Parathyroid adenoma (tissue), 2 donors: ENCODE results near the gene PFKFB2.

Source experiments
- H2AFZ ChIP-seq: fragments of 300-600 bp; sonication (generic); one replicate; pipeline ENCODE4 v1.7.0; 2017; ENCODE audit warnings: antibody characterized with exemption, mild to moderate bottlenecking
- H3K27ac ChIP-seq: fragments of 300-600 bp; sonication (generic); one replicate; pipeline ENCODE4 v1.7.0; 2017
- H3K27me3 ChIP-seq: fragments of 300-600 bp; sonication (generic); one replicate; pipeline ENCODE4 v1.7.0; 2017; ENCODE audit warnings: low read length; ENCODE audit not compliant: control insufficient read depth, insufficient read depth
- H3K36me3 ChIP-seq: fragments of 300-600 bp; sonication (generic); one replicate; pipeline ENCODE4 v1.7.0; 2017; ENCODE audit warnings: low read length; ENCODE audit not compliant: control insufficient read depth, insufficient read depth
- H3K4me1 ChIP-seq: fragments of 300-600 bp; sonication (generic); one replicate; pipeline ENCODE4 v1.7.0; 2017; ENCODE audit warnings: control low read depth
- H3K4me2 ChIP-seq: fragments of 300-600 bp; sonication (generic); one replicate; pipeline ENCODE4 v1.7.0; 2017; ENCODE audit warnings: low read length
- H3K4me3 ChIP-seq: fragments of 300-600 bp; sonication (generic); one replicate; pipeline ENCODE4 v1.7.0; 2017; ENCODE audit warnings: low read depth, low read length
- H3K79me2 ChIP-seq: fragments of 300-600 bp; sonication (generic); one replicate; pipeline ENCODE4 v1.7.0; 2017; ENCODE audit warnings: control low read depth
- H3K9ac ChIP-seq: fragments of 300-600 bp; sonication (generic); one replicate; pipeline ENCODE4 v1.7.0; 2017; ENCODE audit warnings: mild to moderate bottlenecking
- H3K9me3 ChIP-seq: fragments of 300-600 bp; sonication (generic); one replicate; pipeline ENCODE4 v1.7.0; 2017; ENCODE audit warnings: low read length; ENCODE audit not compliant: control insufficient read depth
- CTCF ChIP-seq: fragments of 300-600 bp; sonication (generic); IDR thresholded peaks from one replicate; pipeline ENCODE4 v1.7.0; 2017; ENCODE audit warnings: antibody characterized with exemption, mild to moderate bottlenecking
- donor health status: primary hyperparathyroidism.

PFKFB2 gene

GRCh38 chr1:207067185-207067584 is 14.1 kb downstream of the PFKFB2 start:
- H3K9ac ChIP-seq: no peak overlapping the region
- H3K4me3 ChIP-seq: no peak overlapping the region
- H3K79me2 ChIP-seq: no peaks in the 10 kb centered on the region
- no peak overlapping the region for H3K4me2 ChIP-seq
- no peak overlapping the region for H3K27ac ChIP-seq
- H3K36me3 ChIP-seq: no peaks in the 10 kb centered on the region
- no peaks in the 10 kb centered on the region for H3K27me3 ChIP-seq
- TF ChIP-seq CTCF: no peak
- no peaks in the 10 kb centered on the region for H3K9me3 ChIP-seq
- no peak overlapping the region for H2AFZ ChIP-seq
- H3K4me1 ChIP-seq: no peaks in the 10 kb centered on the region

GRCh38 chr1:207067665-207068064 is 14.6 kb downstream of the PFKFB2 start:
- no peaks in the 10 kb centered on the region for H3K36me3 ChIP-seq
- no peak for TF ChIP-seq CTCF
- H3K27me3 ChIP-seq: no peaks in the 10 kb centered on the region
- no peak overlapping the region for H3K27ac ChIP-seq
- H3K79me2 ChIP-seq: no peaks in the 10 kb centered on the region
- H3K9me3 ChIP-seq: no peaks in the 10 kb centered on the region
- H3K4me2 ChIP-seq: no peak overlapping the region
- no peak overlapping the region for H2AFZ ChIP-seq
- H3K4me1 ChIP-seq: no peaks in the 10 kb centered on the region
- no peak overlapping the region for H3K9ac ChIP-seq
- no peak overlapping the region for H3K4me3 ChIP-seq

DNA sequence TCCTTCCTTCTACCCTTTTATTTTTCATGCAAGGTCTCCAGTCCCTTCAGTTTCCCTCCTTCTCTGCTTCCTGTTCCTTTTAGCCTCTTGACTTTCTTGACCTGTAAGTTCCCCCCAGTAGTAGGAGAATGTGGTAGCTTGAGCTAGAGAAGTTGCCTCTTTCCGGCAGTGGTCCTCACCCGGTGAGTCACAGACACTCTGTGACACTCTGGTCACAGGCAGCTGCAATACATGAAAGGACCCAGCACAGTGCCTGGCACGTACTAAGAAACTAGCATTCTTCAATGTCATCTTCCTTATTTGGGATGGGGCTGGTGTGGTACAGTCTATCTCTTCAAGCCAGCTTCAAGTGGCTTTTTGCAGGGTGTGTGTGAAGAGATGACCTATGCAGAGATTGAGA is 16.0 kb downstream of the PFKFB2 start:
- no peaks in the 10 kb centered on the region for H3K9me3 ChIP-seq
- H3K36me3 ChIP-seq: no peaks in the 10 kb centered on the region
- no peak for TF ChIP-seq CTCF
- H3K27me3 ChIP-seq: no peaks in the 10 kb centered on the region
- H3K4me3 ChIP-seq: no peak overlapping the region
- H2AFZ ChIP-seq: no peak overlapping the region
- H3K27ac ChIP-seq: no peak overlapping the region
- no peak overlapping the region for H3K4me2 ChIP-seq
- no peaks in the 10 kb centered on the region for H3K4me1 ChIP-seq
- no peaks in the 10 kb centered on the region for H3K79me2 ChIP-seq
- no peak overlapping the region for H3K9ac ChIP-seq

DNA sequence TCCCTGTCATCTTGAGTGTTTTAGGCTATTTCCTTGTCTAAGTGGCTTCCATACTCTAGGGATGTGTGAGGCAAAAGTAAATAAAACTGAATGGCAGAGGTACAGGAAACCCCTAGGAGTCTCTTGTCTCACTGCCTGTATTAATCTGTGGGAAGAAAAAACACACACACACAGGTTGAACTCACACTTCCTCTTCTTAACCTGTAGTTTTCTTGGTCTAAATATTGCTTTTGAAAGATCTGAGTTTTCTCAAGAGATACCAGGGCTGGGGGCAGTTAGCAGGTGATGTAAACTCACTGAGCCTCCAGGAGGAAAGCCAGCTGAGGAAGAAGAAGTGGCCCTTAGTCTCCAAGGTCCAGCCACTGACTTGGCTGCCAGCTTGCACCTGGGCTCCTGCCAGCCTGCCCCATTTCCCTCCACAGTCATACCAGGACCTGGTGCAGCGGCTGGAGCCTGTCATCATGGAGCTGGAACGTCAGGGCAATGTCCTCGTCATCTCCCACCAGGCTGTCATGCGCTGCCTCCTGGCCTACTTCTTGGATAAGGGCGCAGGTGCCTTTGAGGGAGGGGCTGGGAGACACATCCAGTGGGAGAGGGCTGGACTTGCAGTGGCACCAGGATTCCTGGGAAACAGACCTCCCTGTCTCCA is 16.9 kb downstream of the PFKFB2 start:
- H3K36me3 ChIP-seq: no peaks in the 10 kb centered on the region
- no peak for TF ChIP-seq CTCF
- no peak overlapping the region for H3K27ac ChIP-seq
- H2AFZ ChIP-seq: no peak overlapping the region
- H3K79me2 ChIP-seq: no peaks in the 10 kb centered on the region
- no peak overlapping the region for H3K4me3 ChIP-seq
- no peaks in the 10 kb centered on the region for H3K9me3 ChIP-seq
- no peaks in the 10 kb centered on the region for H3K4me1 ChIP-seq
- H3K27me3 ChIP-seq: no peaks in the 10 kb centered on the region
- no peak overlapping the region for H3K4me2 ChIP-seq
- no peak overlapping the region for H3K9ac ChIP-seq

GRCh38 chr1:207070811-207071210 is 17.7 kb downstream of the PFKFB2 start:
- H3K4me2 ChIP-seq: no peak overlapping the region
- H3K27ac ChIP-seq: no peak overlapping the region
- no peak overlapping the region for H3K9ac ChIP-seq
- H3K4me3 ChIP-seq: no peak overlapping the region
- no peaks in the 10 kb centered on the region for H3K36me3 ChIP-seq
- H3K9me3 ChIP-seq: no peaks in the 10 kb centered on the region
- H3K27me3 ChIP-seq: no peaks in the 10 kb centered on the region
- no peaks in the 10 kb centered on the region for H3K79me2 ChIP-seq
- TF ChIP-seq CTCF: no peak
- no peaks in the 10 kb centered on the region for H3K4me1 ChIP-seq
- H2AFZ ChIP-seq: no peak overlapping the region
